ENCODE data around the gene PNKD. TPM values are rescaled to one million over a fixed set of nuclear protein-coding genes. Genes with fewer than 3 reads are reported as not detected.

Gene PNKD
- total RNA-seq, 1 experiment from 2014 or later: 49.8 TPM

DNA sequence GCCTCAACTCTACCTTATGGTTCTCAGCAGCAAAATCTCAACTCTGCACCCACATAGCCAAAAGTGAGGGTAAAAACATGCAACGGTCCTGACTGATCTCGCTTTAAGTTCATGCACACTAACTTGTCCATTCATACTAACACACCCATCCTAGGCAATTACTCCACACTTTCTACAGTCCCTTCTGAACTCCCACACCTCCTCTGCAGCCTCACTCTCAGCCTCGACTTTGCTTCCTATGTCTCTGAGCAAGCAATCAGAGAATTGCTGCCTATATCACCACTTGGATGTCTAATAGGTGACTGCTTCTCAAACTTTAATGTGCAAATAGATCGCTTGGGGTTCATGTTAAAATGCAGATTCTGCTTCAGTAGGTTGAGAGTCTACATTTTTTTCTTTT is 29.8 kb downstream of the PNKD start:
- ChIA-PET POLR2A (no interaction called here), CTCF (no interaction called here)
- DNase-seq (ENCODE audit: low spot score): no peak
- H3K9me3 Mint-ChIP-seq: no peaks in the 10 kb centered on the region
- H3K4me3 Mint-ChIP-seq: no peak overlapping the region
- H3K27ac Mint-ChIP-seq: no peak overlapping the region
- no peak for ATAC-seq
- H3K27me3 Mint-ChIP-seq (ENCODE audit: low read depth): no peaks in the 10 kb centered on the region; the same call in 1 of the 2 replicates
- no peak for TF ChIP-seq OVOL2 (CRISPR knock-in tag; IDR thresholded peaks at IDR 0.05; ENCODE audit: borderline replicate concordance)
- TF ChIP-seq, protein P1, sequence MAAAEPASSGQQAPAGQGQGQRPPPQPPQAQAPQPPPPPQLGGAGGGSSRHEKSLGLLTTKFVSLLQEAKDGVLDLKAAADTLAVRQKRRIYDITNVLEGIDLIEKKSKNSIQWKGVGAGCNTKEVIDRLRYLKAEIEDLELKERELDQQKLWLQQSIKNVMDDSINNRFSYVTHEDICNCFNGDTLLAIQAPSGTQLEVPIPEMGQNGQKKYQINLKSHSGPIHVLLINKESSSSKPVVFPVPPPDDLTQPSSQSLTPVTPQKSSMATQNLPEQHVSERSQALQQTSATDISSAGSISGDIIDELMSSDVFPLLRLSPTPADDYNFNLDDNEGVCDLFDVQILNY (CRISPR knock-in tag; IDR thresholded peaks at IDR 0.05): no peak
- TF ChIP-seq PRRX2 (CRISPR knock-in tag; IDR thresholded peaks at IDR 0.05): no peak
- TF ChIP-seq IRF2 (CRISPR knock-in tag; IDR thresholded peaks at IDR 0.05; ENCODE audit: borderline replicate concordance, low read depth): no peak
- TF ChIP-seq CREM (CRISPR knock-in tag; IDR thresholded peaks at IDR 0.05): no peak
- TF ChIP-seq, protein P2, sequence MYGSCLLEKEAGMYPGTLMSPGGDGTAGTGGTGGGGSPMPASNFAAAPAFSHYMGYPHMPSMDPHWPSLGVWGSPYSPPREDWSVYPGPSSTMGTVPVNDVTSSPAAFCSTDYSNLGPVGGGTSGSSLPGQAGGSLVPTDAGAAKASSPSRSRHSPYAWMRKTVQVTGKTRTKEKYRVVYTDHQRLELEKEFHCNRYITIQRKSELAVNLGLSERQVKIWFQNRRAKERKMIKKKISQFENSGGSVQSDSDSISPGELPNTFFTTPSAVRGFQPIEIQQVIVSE (CRISPR knock-in tag; IDR thresholded peaks at IDR 0.05; ENCODE audit: borderline replicate concordance): no peak
- TF ChIP-seq GRHL2 (CRISPR knock-in tag; IDR thresholded peaks at IDR 0.05; ENCODE audit: insufficient replicate concordance, severe bottlenecking): no peak
- TF ChIP-seq, protein P3, sequence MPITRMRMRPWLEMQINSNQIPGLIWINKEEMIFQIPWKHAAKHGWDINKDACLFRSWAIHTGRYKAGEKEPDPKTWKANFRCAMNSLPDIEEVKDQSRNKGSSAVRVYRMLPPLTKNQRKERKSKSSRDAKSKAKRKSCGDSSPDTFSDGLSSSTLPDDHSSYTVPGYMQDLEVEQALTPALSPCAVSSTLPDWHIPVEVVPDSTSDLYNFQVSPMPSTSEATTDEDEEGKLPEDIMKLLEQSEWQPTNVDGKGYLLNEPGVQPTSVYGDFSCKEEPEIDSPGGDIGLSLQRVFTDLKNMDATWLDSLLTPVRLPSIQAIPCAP (CRISPR knock-in tag; IDR thresholded peaks at IDR 0.05): no peak
- TF ChIP-seq ELF4 (CRISPR knock-in tag; IDR thresholded peaks at IDR 0.05; ENCODE audit: low read depth): no peak
- TF ChIP-seq NFATC4 (CRISPR knock-in tag; IDR thresholded peaks at IDR 0.05): no peak
- no peak for TF ChIP-seq ZNF219 (CRISPR knock-in tag; IDR thresholded peaks at IDR 0.05; ENCODE audit: borderline replicate concordance)
- TF ChIP-seq, protein P4, sequence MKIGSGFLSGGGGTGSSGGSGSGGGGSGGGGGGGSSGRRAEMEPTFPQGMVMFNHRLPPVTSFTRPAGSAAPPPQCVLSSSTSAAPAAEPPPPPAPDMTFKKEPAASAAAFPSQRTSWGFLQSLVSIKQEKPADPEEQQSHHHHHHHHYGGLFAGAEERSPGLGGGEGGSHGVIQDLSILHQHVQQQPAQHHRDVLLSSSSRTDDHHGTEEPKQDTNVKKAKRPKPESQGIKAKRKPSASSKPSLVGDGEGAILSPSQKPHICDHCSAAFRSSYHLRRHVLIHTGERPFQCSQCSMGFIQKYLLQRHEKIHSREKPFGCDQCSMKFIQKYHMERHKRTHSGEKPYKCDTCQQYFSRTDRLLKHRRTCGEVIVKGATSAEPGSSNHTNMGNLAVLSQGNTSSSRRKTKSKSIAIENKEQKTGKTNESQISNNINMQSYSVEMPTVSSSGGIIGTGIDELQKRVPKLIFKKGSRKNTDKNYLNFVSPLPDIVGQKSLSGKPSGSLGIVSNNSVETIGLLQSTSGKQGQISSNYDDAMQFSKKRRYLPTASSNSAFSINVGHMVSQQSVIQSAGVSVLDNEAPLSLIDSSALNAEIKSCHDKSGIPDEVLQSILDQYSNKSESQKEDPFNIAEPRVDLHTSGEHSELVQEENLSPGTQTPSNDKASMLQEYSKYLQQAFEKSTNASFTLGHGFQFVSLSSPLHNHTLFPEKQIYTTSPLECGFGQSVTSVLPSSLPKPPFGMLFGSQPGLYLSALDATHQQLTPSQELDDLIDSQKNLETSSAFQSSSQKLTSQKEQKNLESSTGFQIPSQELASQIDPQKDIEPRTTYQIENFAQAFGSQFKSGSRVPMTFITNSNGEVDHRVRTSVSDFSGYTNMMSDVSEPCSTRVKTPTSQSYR (CRISPR knock-in tag; IDR thresholded peaks at IDR 0.05): no peak
- no peak for TF ChIP-seq EMX1 (CRISPR knock-in tag; IDR thresholded peaks at IDR 0.05)
- TF ChIP-seq TEAD1 (CRISPR knock-in tag; IDR thresholded peaks at IDR 0.05): no peak
- TF ChIP-seq, protein P5, sequence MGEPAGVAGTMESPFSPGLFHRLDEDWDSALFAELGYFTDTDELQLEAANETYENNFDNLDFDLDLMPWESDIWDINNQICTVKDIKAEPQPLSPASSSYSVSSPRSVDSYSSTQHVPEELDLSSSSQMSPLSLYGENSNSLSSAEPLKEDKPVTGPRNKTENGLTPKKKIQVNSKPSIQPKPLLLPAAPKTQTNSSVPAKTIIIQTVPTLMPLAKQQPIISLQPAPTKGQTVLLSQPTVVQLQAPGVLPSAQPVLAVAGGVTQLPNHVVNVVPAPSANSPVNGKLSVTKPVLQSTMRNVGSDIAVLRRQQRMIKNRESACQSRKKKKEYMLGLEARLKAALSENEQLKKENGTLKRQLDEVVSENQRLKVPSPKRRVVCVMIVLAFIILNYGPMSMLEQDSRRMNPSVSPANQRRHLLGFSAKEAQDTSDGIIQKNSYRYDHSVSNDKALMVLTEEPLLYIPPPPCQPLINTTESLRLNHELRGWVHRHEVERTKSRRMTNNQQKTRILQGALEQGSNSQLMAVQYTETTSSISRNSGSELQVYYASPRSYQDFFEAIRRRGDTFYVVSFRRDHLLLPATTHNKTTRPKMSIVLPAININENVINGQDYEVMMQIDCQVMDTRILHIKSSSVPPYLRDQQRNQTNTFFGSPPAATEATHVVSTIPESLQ (CRISPR knock-in tag; IDR thresholded peaks at IDR 0.05): no peak
- TF ChIP-seq FOXK1 (CRISPR knock-in tag; IDR thresholded peaks at IDR 0.05): no peak
- TF ChIP-seq RORB (CRISPR knock-in tag; IDR thresholded peaks at IDR 0.05): no peak
- no peak for TF ChIP-seq SOX15 (CRISPR knock-in tag; IDR thresholded peaks at IDR 0.05)
- H3K36me3 Mint-ChIP-seq: no peaks in the 10 kb centered on the region
- peaks cover 6% of the 10 kb centered on the region for H3K4me1 Mint-ChIP-seq

DNA sequence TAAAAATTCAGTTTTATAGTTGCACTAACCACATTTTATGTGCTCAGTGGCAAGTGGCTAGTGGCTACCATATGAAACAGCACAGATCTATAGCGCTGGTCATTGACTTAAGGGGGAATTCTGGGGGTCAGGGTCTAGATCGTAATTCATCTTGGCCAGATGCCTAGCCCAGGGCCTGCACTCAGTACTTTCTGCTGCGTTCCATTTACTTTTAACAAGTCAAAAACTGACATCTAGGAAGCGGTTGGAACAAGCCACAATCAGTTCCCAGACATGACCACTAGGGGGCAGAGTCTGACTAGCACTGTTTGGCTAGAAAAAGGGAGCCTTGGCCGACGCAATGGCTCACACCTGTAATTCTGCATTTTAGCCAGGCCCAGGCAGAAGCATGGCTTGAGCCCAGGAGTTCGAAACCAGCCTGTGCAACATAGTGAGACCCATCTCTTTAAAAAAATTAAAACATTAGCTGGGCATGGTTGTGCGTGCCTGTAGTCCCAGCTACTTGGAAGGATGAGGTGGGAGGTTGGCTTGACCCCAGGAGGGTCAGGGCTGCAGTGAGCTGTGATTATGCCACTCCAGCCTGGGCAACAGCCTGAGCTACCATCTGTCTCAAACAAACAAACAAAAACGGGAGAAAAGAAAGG is 31.0 kb downstream of the PNKD start:
- H3K36me3 Mint-ChIP-seq: no peaks in the 10 kb centered on the region
- ChIA-PET CTCF (interaction anchor here (0.5 to 2.6 kb wide), 12 partner anchors 8 to 94 kb away, joined by 3 to 22 read pairs (median 4); partner anchors contain the start of gene CATIP), POLR2A (no interaction called here)
- peak; percentile 89 for ATAC-seq
- peak; percentile 93 for DNase-seq (ENCODE audit: low spot score)
- H3K4me3 Mint-ChIP-seq: no peak overlapping the region
- no peaks in the 10 kb centered on the region; the same call in 1 of the 2 replicates for H3K27me3 Mint-ChIP-seq (ENCODE audit: low read depth)
- no peaks in the 10 kb centered on the region for H3K9me3 Mint-ChIP-seq
- no peaks in the 10 kb centered on the region for H3K4me1 Mint-ChIP-seq
- H3K27ac Mint-ChIP-seq: no peak overlapping the region
- TF ChIP-seq, protein P6, sequence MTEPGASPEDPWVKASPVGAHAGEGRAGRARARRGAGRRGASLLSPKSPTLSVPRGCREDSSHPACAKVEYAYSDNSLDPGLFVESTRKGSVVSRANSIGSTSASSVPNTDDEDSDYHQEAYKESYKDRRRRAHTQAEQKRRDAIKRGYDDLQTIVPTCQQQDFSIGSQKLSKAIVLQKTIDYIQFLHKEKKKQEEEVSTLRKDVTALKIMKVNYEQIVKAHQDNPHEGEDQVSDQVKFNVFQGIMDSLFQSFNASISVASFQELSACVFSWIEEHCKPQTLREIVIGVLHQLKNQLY (CRISPR knock-in tag; IDR thresholded peaks at IDR 0.05): no peak
- TF ChIP-seq GABPB1 (CRISPR knock-in tag; IDR thresholded peaks at IDR 0.05) (peak; percentile 75), ZNF317 (CRISPR knock-in tag; IDR thresholded peaks at IDR 0.05; ENCODE audit: borderline replicate concordance, low read depth) (no peak), ZNF232 (CRISPR knock-in tag; IDR thresholded peaks at IDR 0.05) (0 out of 2 replicates have a peak, but pooled peaks have one; percentile 54), NR2C2 (CRISPR knock-in tag; IDR thresholded peaks at IDR 0.05) (no peak), ZNF121 (CRISPR knock-in tag; IDR thresholded peaks at IDR 0.05) (peak; percentile 98)
- TF ChIP-seq, protein P7, sequence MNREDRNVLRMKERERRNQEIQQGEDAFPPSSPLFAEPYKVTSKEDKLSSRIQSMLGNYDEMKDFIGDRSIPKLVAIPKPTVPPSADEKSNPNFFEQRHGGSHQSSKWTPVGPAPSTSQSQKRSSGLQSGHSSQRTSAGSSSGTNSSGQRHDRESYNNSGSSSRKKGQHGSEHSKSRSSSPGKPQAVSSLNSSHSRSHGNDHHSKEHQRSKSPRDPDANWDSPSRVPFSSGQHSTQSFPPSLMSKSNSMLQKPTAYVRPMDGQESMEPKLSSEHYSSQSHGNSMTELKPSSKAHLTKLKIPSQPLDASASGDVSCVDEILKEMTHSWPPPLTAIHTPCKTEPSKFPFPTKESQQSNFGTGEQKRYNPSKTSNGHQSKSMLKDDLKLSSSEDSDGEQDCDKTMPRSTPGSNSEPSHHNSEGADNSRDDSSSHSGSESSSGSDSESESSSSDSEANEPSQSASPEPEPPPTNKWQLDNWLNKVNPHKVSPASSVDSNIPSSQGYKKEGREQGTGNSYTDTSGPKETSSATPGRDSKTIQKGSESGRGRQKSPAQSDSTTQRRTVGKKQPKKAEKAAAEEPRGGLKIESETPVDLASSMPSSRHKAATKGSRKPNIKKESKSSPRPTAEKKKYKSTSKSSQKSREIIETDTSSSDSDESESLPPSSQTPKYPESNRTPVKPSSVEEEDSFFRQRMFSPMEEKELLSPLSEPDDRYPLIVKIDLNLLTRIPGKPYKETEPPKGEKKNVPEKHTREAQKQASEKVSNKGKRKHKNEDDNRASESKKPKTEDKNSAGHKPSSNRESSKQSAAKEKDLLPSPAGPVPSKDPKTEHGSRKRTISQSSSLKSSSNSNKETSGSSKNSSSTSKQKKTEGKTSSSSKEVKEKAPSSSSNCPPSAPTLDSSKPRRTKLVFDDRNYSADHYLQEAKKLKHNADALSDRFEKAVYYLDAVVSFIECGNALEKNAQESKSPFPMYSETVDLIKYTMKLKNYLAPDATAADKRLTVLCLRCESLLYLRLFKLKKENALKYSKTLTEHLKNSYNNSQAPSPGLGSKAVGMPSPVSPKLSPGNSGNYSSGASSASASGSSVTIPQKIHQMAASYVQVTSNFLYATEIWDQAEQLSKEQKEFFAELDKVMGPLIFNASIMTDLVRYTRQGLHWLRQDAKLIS (CRISPR knock-in tag; IDR thresholded peaks at IDR 0.05; ENCODE audit: borderline replicate concordance): no peak

All from WTC11 (cell line).